DOHH2 (cell line): Measurements from ENCODE around the gene FAT4.
A peak's percentile ranks its signal among the peaks of the same experiment; 100 is the strongest.

Source experiments
- H3F3A ChIP-seq: fragments of 200-600 bp; sonication (generic), shearing (Covaris generic); 2 replicates; pipeline ENCODE4 v1.6.0; 2016; ENCODE audit warnings: antibody characterized with exemption, mild to moderate bottlenecking; ENCODE audit not compliant: control insufficient read depth, insufficient read depth
- H3K27ac ChIP-seq: fragments of 200-600 bp; sonication (generic); 2 replicates; pipeline ENCODE4 v1.5.1; 2014; ENCODE audit warnings: low read depth, mild to moderate bottlenecking, low read length, moderate library complexity
- H3K27me3 ChIP-seq: fragments of 200-600 bp; sonication (generic); 2 replicates; pipeline ENCODE4 v1.6.1; 2014; ENCODE audit warnings: mild to moderate bottlenecking, low read length, mixed read lengths; ENCODE audit not compliant: control insufficient read depth
- H3K36me3 ChIP-seq: fragments of 200-600 bp; sonication (generic); 2 replicates; pipeline ENCODE4 v1.6.1; 2014; ENCODE audit warnings: mild to moderate bottlenecking, low read length, moderate library complexity, mixed read lengths; ENCODE audit not compliant: control insufficient read depth
- H3K4me1 ChIP-seq: fragments of 200-600 bp; sonication (generic); 2 replicates; pipeline ENCODE4 v1.6.1; 2014; ENCODE audit warnings: mild to moderate bottlenecking, low read length, mixed read lengths; ENCODE audit not compliant: control insufficient read depth
- H3K4me2 ChIP-seq: fragments of 200-600 bp; sonication (generic); 2 replicates; pipeline ENCODE4 v1.6.0; 2014; ENCODE audit warnings: mild to moderate bottlenecking, low read length, moderate library complexity
- H3K4me3 ChIP-seq: fragments of 200-600 bp; sonication (generic); 2 replicates; pipeline ENCODE4 v1.5.1; 2014; ENCODE audit warnings: mild to moderate bottlenecking, low read length, mixed read lengths
- H3K79me2 ChIP-seq: fragments of 200-600 bp; sonication (generic); 2 replicates; pipeline ENCODE4 v1.6.1; 2014; ENCODE audit warnings: mild to moderate bottlenecking, low read length, mixed read lengths; ENCODE audit not compliant: control insufficient read depth
- H3K9me2 ChIP-seq: fragments of 200-600 bp; sonication (generic); replicated peaks from 2 replicates; pipeline ENCODE4 v1.6.1; 2014; ENCODE audit warnings: mild to moderate bottlenecking, low read length, mixed read lengths; ENCODE audit not compliant: control insufficient read depth
- H3K9me3 ChIP-seq: fragments of 200-600 bp; sonication (generic); 2 replicates; pipeline ENCODE4 v1.6.1; 2014; ENCODE audit warnings: antibody characterized with exemption, low read length, mixed read lengths; ENCODE audit not compliant: control insufficient read depth, insufficient read depth
- H4K20me1 ChIP-seq: fragments of 200-600 bp; sonication (generic); 2 replicates; pipeline ENCODE4 v1.6.0; 2014; ENCODE audit warnings: low read depth, mild to moderate bottlenecking, antibody characterized with exemption, low read length, moderate library complexity; ENCODE audit not compliant: control insufficient read depth, insufficient read depth
- EZH2phosphoT487 ChIP-seq: fragments of 200-600 bp; sonication (generic); IDR thresholded peaks from 2 replicates; pipeline ENCODE4 v1.6.1; 2017; ENCODE audit warnings: borderline replicate concordance, mild to moderate bottlenecking, antibody characterized with exemption, low read length, moderate library complexity, mixed read lengths
- TF ChIP-seq, protein P1 (sequence below): fragments of 200-600 bp; sonication (generic); IDR thresholded peaks from one replicate; pipeline ENCODE4 v1.5.1; 2014; ENCODE audit warnings: antibody characterized with exemption, mild to moderate bottlenecking, low read depth, low read length; ENCODE audit not compliant: poor library complexity, severe bottlenecking

FAT4 gene

DNA sequence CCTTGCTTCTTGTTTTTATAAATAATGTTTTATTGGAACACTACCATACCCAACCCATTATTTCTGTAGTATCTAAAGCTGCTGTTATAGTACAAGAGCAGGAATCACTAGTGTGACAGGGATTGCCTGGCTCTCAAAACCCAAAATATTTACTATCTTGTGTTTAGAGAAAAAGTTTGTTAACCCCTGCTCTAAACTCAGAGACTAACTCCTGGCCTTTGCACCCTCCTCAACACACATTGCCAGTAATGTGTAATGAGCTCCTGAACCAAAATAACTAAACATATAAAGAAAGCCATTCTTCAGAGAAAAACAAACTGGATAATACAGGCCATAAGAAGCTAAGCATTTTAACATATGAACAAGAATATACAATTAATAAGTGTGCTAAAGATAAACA is 8.2 kb upstream of the FAT4 start:
- Histone ChIP-seq H3K36me3 (no peaks in the 10 kb centered on the region), H3K4me3 (no peak overlapping the region), H3K9me3 (no peaks in the 10 kb centered on the region), H3K4me2 (no peak overlapping the region), H3K27me3 (no peaks in the 10 kb centered on the region), H3K9me2 (no peaks in the 10 kb centered on the region), H3F3A (no peaks in the 10 kb centered on the region), H3K4me1 (no peaks in the 10 kb centered on the region), H4K20me1 (no peaks in the 10 kb centered on the region), H3K27ac (no peak overlapping the region), H3K79me2 (no peaks in the 10 kb centered on the region)
- TF ChIP-seq, protein P1, sequence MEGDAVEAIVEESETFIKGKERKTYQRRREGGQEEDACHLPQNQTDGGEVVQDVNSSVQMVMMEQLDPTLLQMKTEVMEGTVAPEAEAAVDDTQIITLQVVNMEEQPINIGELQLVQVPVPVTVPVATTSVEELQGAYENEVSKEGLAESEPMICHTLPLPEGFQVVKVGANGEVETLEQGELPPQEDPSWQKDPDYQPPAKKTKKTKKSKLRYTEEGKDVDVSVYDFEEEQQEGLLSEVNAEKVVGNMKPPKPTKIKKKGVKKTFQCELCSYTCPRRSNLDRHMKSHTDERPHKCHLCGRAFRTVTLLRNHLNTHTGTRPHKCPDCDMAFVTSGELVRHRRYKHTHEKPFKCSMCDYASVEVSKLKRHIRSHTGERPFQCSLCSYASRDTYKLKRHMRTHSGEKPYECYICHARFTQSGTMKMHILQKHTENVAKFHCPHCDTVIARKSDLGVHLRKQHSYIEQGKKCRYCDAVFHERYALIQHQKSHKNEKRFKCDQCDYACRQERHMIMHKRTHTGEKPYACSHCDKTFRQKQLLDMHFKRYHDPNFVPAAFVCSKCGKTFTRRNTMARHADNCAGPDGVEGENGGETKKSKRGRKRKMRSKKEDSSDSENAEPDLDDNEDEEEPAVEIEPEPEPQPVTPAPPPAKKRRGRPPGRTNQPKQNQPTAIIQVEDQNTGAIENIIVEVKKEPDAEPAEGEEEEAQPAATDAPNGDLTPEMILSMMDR = no peak
- no peak for TF ChIP-seq EZH2phosphoT487

DNA sequence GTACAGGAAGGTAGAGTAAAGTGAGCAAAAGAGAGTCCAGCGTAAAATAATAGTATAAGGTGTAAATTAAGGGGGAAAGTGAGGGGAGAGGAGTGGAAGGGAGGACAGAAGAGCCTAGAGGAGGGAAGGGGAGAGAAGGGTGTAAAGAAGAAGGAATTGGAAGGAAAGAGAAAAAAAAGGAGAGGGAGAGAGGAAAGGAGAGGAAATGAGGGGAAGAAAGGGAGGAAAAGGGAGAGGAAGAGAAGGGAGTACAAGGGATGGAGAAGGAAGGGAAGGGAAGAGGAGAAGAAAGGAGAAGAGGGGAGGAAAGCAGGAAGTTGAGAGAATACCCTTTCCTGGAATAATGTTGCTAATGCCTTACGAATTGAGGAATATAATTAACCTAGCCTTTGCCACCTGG is 3.3 kb upstream of the FAT4 start:
- Histone ChIP-seq H3K9me3 (no peaks in the 10 kb centered on the region), H3K79me2 (no peaks in the 10 kb centered on the region)

GRCh38 chr4:125313497-125313896 is 1.3 kb upstream of the FAT4 start:
- H3K4me1 ChIP-seq = no peaks in the 10 kb centered on the region
- H3K27me3 ChIP-seq = peaks cover 4% of the 10 kb centered on the region; the same call in 1 of the 2 replicates
- H3F3A ChIP-seq = no peaks in the 10 kb centered on the region
- H3K4me3 ChIP-seq = no peak overlapping the region
- H3K9me3 ChIP-seq = peaks cover 4% of the 10 kb centered on the region; the same call in 1 of the 2 replicates
- H3K27ac ChIP-seq = no peak overlapping the region
- no peaks in the 10 kb centered on the region for H3K36me3 ChIP-seq
- H4K20me1 ChIP-seq = no peaks in the 10 kb centered on the region
- H3K4me2 ChIP-seq = no peak overlapping the region
- no peak for TF ChIP-seq EZH2phosphoT487
- TF ChIP-seq, protein P1 = peak; percentile 77
- H3K79me2 ChIP-seq = no peaks in the 10 kb centered on the region
- no peaks in the 10 kb centered on the region for H3K9me2 ChIP-seq

More for the DNA sequence above, 3.3 kb upstream of the FAT4 start:
- H3K27ac ChIP-seq = no peak overlapping the region
- no peaks in the 10 kb centered on the region for H3K9me2 ChIP-seq
- H3F3A ChIP-seq = no peaks in the 10 kb centered on the region
- H3K4me3 ChIP-seq = no peak overlapping the region
- no peaks in the 10 kb centered on the region for H3K36me3 ChIP-seq
- no peak overlapping the region for H3K4me2 ChIP-seq
- TF ChIP-seq, protein P1 = no peak
- TF ChIP-seq EZH2phosphoT487 = no peak
- no peaks in the 10 kb centered on the region for H4K20me1 ChIP-seq
- peaks cover 4% of the 10 kb centered on the region; the same call in 1 of the 2 replicates for H3K27me3 ChIP-seq
- H3K4me1 ChIP-seq = no peaks in the 10 kb centered on the region
